Measurements from ENCODE around the gene RGMB. TPM values are rescaled to one million over a fixed set of nuclear protein-coding genes. Genes with fewer than 3 reads are reported as not detected.

RGMB gene
- total RNA-seq, 1 experiment from 2014 or later = 3.1 TPM

DNA sequence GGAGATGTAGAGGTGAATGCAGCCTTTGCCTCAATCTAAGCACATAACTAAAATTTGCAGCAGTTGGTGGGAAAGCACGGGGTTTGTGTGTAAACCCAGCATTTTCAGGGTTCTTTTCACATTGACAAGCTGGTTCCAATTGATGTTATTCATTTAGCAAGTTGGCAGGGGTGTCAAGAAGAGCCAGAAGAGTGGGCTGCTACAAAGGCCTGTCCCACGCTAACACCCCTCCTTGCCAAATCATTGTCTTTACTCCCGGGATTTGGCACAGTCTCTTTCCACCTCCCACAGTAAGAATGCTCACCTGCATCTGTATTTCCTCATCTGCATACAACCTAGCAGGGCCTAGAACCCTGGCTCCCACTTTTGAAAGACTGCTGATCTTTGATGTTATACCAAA lies 11.8 kb downstream of the RGMB start:
- Histone ChIP-seq H4K20me1 (ENCODE audit: insufficient read depth, low read depth, low read length) (peaks cover 24% of the 10 kb centered on the region; the same call in 1 of the 2 replicates), H3K9ac (ENCODE audit: low read length) (no peak overlapping the region), H3K27ac (ENCODE audit: low read length) (no peak overlapping the region), H3K9me3 (ENCODE audit: low read length) (no peaks in the 10 kb centered on the region), H3K4me1 (ENCODE audit: low read length) (no peaks in the 10 kb centered on the region), H3K4me3 (ENCODE audit: low read length) (no peak overlapping the region), H3K36me3 (ENCODE audit: insufficient read depth, low read length) (no peaks in the 10 kb centered on the region), H3K4me2 (ENCODE audit: low read depth, low read length, poor library complexity, severe bottlenecking) (no peak overlapping the region), H3K9me2 (replicated peaks; ENCODE audit: insufficient read depth, low read length) (no peaks in the 10 kb centered on the region), H3K27me3 (ENCODE audit: low read length) (no peaks in the 10 kb centered on the region), H3K79me2 (ENCODE audit: low read length) (no peaks in the 10 kb centered on the region), H2AFZ (ENCODE audit: low read length) (no peak overlapping the region)
- no peak for DNase-seq

DNA sequence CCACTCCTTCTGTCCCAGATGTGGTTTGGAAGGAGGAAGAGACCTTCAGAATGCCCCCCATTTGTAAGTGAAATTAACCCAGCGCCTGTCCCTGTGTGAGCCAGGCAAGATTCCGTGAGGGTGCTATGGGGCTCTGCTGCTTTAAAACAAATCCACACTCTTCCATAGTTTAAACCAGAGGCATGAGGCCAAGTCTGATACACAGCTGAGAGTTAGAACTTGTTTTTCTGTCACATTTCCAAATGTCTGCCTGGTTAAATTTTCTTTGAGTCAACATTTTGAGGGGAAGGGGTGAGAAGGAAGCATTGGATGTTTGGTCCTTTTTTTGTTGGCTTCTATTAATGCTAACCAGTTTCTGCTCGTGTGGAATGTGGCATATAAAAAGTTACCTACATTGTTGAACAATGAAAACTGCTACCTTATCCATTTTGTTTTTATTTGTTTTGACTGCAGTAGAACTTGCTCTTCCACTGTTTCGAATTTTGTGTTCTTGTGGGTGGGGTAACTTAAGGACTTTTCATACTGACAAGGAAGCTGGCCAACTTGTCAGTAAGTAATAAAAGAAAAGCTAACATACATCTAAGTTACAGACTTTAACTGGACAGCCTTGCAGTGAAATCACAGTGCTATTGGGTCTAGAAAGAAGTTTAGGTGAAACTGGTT lies 12.9 kb downstream of the RGMB start:
- Histone ChIP-seq H3K4me1 (ENCODE audit: low read length) (no peaks in the 10 kb centered on the region), H2AFZ (ENCODE audit: low read length) (no peak overlapping the region), H3K4me3 (ENCODE audit: low read length) (no peak overlapping the region), H3K79me2 (ENCODE audit: low read length) (no peaks in the 10 kb centered on the region), H4K20me1 (ENCODE audit: insufficient read depth, low read depth, low read length) (peaks cover 24% of the 10 kb centered on the region; the same call in 1 of the 2 replicates), H3K9ac (ENCODE audit: low read length) (no peak overlapping the region), H3K27me3 (ENCODE audit: low read length) (no peaks in the 10 kb centered on the region), H3K27ac (ENCODE audit: low read length) (no peak overlapping the region), H3K9me2 (replicated peaks; ENCODE audit: insufficient read depth, low read length) (no peaks in the 10 kb centered on the region), H3K36me3 (ENCODE audit: insufficient read depth, low read length) (no peaks in the 10 kb centered on the region), H3K9me3 (ENCODE audit: low read length) (no peaks in the 10 kb centered on the region), H3K4me2 (ENCODE audit: low read depth, low read length, poor library complexity, severe bottlenecking) (no peak overlapping the region)
- DNase-seq = no peak

DNA sequence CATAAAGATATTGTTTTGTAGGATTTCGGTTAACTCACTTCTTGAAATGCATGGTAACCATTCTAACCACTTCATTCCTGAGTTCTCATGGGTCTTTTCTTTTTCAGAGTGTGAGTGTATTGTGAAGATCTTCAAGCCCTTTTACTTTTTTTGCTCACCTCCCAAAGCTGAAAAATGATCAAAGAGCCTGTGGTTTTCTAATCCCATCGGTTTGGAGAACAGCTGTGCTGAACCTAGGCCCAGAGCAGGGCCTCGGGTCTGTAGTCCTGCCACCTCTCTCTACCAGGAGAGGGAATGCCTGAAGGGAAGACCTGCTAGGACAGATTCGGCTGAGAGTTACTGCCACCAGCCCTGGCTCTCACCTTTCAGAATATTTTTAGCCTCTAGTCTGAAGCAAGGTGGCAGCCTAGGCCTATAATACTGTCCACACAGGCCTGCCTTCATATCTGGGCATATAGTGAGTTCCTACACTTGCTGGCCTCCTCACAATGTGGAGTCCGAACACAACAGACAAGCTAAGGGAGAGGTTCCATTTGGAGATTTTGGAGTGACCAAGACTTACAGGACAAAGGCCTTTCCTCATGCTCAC lies 13.8 kb downstream of the RGMB start:
- Histone ChIP-seq H4K20me1 (ENCODE audit: insufficient read depth, low read depth, low read length) (peaks cover 22% of the 10 kb centered on the region; the same call in 1 of the 2 replicates), H3K4me1 (ENCODE audit: low read length) (no peaks in the 10 kb centered on the region), H3K9ac (ENCODE audit: low read length) (no peak overlapping the region), H3K4me2 (ENCODE audit: low read depth, low read length, poor library complexity, severe bottlenecking) (no peak overlapping the region), H3K9me2 (replicated peaks; ENCODE audit: insufficient read depth, low read length) (no peaks in the 10 kb centered on the region), H3K27ac (ENCODE audit: low read length) (no peak overlapping the region), H2AFZ (ENCODE audit: low read length) (no peak overlapping the region), H3K79me2 (ENCODE audit: low read length) (no peaks in the 10 kb centered on the region), H3K36me3 (ENCODE audit: insufficient read depth, low read length) (no peaks in the 10 kb centered on the region), H3K27me3 (ENCODE audit: low read length) (no peaks in the 10 kb centered on the region), H3K4me3 (ENCODE audit: low read length) (no peak overlapping the region), H3K9me3 (ENCODE audit: low read length) (no peaks in the 10 kb centered on the region)
- DNase-seq = no peak

DNA sequence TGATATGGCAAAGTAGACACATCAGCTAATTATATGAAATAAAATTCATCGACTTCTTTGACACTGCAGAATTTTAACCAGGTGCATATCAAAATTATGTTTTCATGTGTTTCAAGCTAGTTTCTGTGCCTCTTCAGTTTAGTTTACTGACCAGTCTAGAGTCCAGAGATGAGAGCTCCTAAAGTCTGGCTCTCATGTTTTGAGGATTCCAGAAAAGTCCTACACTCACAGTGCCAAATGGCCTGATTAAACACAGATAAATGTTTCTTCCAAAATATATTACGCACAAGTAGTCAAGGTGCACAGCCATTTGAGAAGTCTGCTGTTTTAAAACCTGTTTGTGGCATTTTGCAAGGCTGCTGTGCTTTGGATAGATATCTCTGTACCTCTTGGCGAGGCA lies 15.6 kb downstream of the RGMB start:
- DNase-seq = no peak
- Histone ChIP-seq H2AFZ (ENCODE audit: low read length) (no peak overlapping the region), H3K4me1 (ENCODE audit: low read length) (no peaks in the 10 kb centered on the region), H3K9ac (ENCODE audit: low read length) (no peak overlapping the region), H3K27me3 (ENCODE audit: low read length) (no peaks in the 10 kb centered on the region), H3K27ac (ENCODE audit: low read length) (no peak overlapping the region), H3K9me2 (replicated peaks; ENCODE audit: insufficient read depth, low read length) (no peaks in the 10 kb centered on the region), H3K9me3 (ENCODE audit: low read length) (no peaks in the 10 kb centered on the region), H4K20me1 (ENCODE audit: insufficient read depth, low read depth, low read length) (peaks cover 15% of the 10 kb centered on the region; the same call in 1 of the 2 replicates), H3K79me2 (ENCODE audit: low read length) (no peaks in the 10 kb centered on the region), H3K36me3 (ENCODE audit: insufficient read depth, low read length) (no peaks in the 10 kb centered on the region), H3K4me3 (ENCODE audit: low read length) (no peak overlapping the region), H3K4me2 (ENCODE audit: low read depth, low read length, poor library complexity, severe bottlenecking) (no peak overlapping the region)

DNA sequence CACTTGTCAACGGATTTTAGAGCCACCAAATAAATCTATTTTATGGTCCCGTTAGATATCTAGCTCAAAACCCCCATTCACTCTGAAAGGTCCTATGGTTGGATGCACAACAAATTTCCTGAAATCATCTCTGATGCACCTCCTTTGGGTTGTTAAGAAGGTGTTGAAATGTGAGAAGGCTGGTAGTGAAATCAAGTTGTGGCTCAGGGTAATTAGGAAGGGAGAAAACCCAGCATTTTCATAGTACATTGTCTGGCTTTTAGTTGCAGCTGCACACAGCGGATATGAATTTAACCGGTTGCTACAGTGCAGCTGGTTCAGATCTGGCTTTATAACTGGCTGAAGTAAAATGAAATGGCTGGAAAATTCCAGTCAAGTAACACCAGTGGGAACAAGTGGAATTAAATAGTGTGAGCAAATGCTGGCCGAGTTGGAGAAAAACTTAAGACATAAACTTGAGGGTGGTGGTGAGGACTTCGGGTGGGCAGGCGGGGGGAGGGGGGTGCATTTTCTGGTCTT lies 17.6 kb downstream of the RGMB start:
- Histone ChIP-seq H4K20me1 (ENCODE audit: insufficient read depth, low read depth, low read length) (0 out of 2 replicates have a peak, but pooled peaks cover 3% of the 10 kb centered on the region), H3K4me2 (ENCODE audit: low read depth, low read length, poor library complexity, severe bottlenecking) (no peak overlapping the region), H3K9ac (ENCODE audit: low read length) (no peak overlapping the region), H3K9me3 (ENCODE audit: low read length) (no peaks in the 10 kb centered on the region), H3K27ac (ENCODE audit: low read length) (no peak overlapping the region), H3K4me3 (ENCODE audit: low read length) (no peak overlapping the region), H3K9me2 (replicated peaks; ENCODE audit: insufficient read depth, low read length) (no peaks in the 10 kb centered on the region), H3K36me3 (ENCODE audit: insufficient read depth, low read length) (no peaks in the 10 kb centered on the region), H2AFZ (ENCODE audit: low read length) (no peak overlapping the region), H3K4me1 (ENCODE audit: low read length) (no peaks in the 10 kb centered on the region), H3K27me3 (ENCODE audit: low read length) (no peaks in the 10 kb centered on the region), H3K79me2 (ENCODE audit: low read length) (no peaks in the 10 kb centered on the region)
- no peak for DNase-seq

DNA sequence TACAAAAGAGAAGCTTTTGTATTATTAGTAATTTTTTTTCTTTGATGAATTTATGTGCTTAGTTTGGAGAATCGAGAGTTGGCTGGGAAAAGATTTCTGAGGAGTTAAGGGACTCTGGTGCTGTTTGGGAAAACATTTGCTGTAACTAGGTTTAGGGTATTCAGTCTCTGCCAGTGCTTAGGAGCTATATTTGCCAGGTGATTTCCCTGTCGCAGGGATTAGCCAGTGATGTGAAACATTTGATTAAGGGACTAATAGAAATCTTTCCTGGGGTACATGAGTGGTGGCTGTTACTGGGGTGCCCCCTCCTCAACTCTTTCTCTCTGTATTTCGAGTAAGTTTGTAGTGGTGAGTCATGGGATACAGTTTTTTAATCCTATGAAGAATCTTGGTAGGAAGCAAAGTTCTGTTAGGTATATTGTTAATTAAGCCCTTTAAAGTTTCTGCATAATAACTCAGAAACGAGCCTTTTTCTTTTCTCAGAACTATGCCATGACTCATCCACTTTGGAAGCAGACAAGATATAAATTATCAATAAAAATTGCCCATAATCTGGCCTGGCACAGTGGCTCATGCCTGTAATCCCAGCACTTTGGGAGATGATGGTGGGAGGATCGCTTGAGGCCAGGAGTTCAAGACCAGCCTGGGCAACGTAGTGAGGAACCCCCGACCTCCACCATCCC lies 18.6 kb downstream of the RGMB start:
- no peaks in the 10 kb centered on the region for H3K4me1 ChIP-seq (ENCODE audit: low read length)
- H3K9me3 ChIP-seq (ENCODE audit: low read length) = no peaks in the 10 kb centered on the region
- no peak overlapping the region for H3K4me2 ChIP-seq (ENCODE audit: low read depth, low read length, poor library complexity, severe bottlenecking)
- no peak overlapping the region for H2AFZ ChIP-seq (ENCODE audit: low read length)
- no peak overlapping the region for H3K27ac ChIP-seq (ENCODE audit: low read length)
- H3K27me3 ChIP-seq (ENCODE audit: low read length) = no peaks in the 10 kb centered on the region
- no peaks in the 10 kb centered on the region for H3K9me2 ChIP-seq (replicated peaks; ENCODE audit: insufficient read depth, low read length)
- H3K79me2 ChIP-seq (ENCODE audit: low read length) = no peaks in the 10 kb centered on the region
- no peak overlapping the region for H3K4me3 ChIP-seq (ENCODE audit: low read length)
- no peak overlapping the region for H3K9ac ChIP-seq (ENCODE audit: low read length)
- DNase-seq = no peak
- H3K36me3 ChIP-seq (ENCODE audit: insufficient read depth, low read length) = no peaks in the 10 kb centered on the region
- 0 out of 2 replicates have a peak, but pooled peaks cover 3% of the 10 kb centered on the region for H4K20me1 ChIP-seq (ENCODE audit: insufficient read depth, low read depth, low read length)

DNA sequence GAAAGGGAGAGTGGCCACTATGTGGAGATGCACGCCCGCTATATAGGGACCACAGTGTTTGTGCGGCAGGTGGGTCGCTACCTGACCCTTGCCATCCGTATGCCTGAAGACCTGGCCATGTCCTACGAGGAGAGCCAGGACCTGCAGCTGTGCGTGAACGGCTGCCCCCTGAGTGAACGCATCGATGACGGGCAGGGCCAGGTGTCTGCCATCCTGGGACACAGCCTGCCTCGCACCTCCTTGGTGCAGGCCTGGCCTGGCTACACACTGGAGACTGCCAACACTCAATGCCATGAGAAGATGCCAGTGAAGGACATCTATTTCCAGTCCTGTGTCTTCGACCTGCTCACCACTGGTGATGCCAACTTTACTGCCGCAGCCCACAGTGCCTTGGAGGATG lies 19.8 kb downstream of the RGMB start:
- H3K27ac ChIP-seq (ENCODE audit: low read length) = no peak overlapping the region
- H3K9me3 ChIP-seq (ENCODE audit: low read length) = no peaks in the 10 kb centered on the region

DNA sequence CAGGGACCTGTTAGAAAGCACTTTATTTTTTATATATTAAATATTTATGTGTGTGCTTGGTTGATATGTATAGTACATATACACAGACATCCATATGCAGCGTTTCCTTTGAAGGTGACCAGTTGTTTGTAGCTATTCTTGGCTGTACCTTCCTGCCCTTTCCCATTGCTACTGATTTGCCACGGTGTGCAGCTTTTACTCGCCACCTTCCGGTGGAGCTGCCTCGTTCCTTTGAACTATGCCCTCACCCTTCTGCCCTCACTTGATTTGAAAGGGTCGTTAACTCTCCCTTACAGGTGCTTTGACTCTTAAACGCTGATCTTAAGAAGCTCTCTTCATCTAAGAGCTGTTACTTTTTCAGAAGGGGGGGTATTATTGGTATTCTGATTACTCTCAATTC lies 20.5 kb downstream of the RGMB start:
- H4K20me1 ChIP-seq (ENCODE audit: insufficient read depth, low read depth, low read length) = no peaks in the 10 kb centered on the region
- H3K4me3 ChIP-seq (ENCODE audit: low read length) = no peak overlapping the region
- no peaks in the 10 kb centered on the region for H3K27me3 ChIP-seq (ENCODE audit: low read length)
- no peaks in the 10 kb centered on the region for H3K4me1 ChIP-seq (ENCODE audit: low read length)
- H3K9me3 ChIP-seq (ENCODE audit: low read length) = no peaks in the 10 kb centered on the region
- no peak overlapping the region for H2AFZ ChIP-seq (ENCODE audit: low read length)
- no peaks in the 10 kb centered on the region for H3K36me3 ChIP-seq (ENCODE audit: insufficient read depth, low read length)
- H3K27ac ChIP-seq (ENCODE audit: low read length) = no peak overlapping the region
- no peak overlapping the region for H3K9ac ChIP-seq (ENCODE audit: low read length)
- no peaks in the 10 kb centered on the region for H3K79me2 ChIP-seq (ENCODE audit: low read length)
- DNase-seq = no peak
- no peaks in the 10 kb centered on the region for H3K9me2 ChIP-seq (replicated peaks; ENCODE audit: insufficient read depth, low read length)
- H3K4me2 ChIP-seq (ENCODE audit: low read depth, low read length, poor library complexity, severe bottlenecking) = no peak overlapping the region

More for the DNA sequence above, 19.8 kb downstream of the RGMB start:
- Histone ChIP-seq H3K27me3 (ENCODE audit: low read length) (no peaks in the 10 kb centered on the region), H3K9me2 (replicated peaks; ENCODE audit: insufficient read depth, low read length) (no peaks in the 10 kb centered on the region), H3K9ac (ENCODE audit: low read length) (no peak overlapping the region), H3K4me2 (ENCODE audit: low read depth, low read length, poor library complexity, severe bottlenecking) (no peak overlapping the region), H3K4me3 (ENCODE audit: low read length) (no peak overlapping the region), H3K4me1 (ENCODE audit: low read length) (no peaks in the 10 kb centered on the region), H3K79me2 (ENCODE audit: low read length) (no peaks in the 10 kb centered on the region), H3K36me3 (ENCODE audit: insufficient read depth, low read length) (no peaks in the 10 kb centered on the region), H2AFZ (ENCODE audit: low read length) (no peak overlapping the region), H4K20me1 (ENCODE audit: insufficient read depth, low read depth, low read length) (no peaks in the 10 kb centered on the region)
- no peak for DNase-seq

Measured in Karpas-422 (cell line).